Measurements from ENCODE around the gene CREBRF. TPM values are rescaled to one million over a fixed set of nuclear protein-coding genes. Genes with fewer than 3 reads are reported as not detected.

The CREBRF gene
- total and polyA plus RNA-seq, 2 of the 8 experiments (the other 6 are each of a cell fraction or from before 2014, with no cell fraction given): 1.2 to 4.7 TPM

DNA sequence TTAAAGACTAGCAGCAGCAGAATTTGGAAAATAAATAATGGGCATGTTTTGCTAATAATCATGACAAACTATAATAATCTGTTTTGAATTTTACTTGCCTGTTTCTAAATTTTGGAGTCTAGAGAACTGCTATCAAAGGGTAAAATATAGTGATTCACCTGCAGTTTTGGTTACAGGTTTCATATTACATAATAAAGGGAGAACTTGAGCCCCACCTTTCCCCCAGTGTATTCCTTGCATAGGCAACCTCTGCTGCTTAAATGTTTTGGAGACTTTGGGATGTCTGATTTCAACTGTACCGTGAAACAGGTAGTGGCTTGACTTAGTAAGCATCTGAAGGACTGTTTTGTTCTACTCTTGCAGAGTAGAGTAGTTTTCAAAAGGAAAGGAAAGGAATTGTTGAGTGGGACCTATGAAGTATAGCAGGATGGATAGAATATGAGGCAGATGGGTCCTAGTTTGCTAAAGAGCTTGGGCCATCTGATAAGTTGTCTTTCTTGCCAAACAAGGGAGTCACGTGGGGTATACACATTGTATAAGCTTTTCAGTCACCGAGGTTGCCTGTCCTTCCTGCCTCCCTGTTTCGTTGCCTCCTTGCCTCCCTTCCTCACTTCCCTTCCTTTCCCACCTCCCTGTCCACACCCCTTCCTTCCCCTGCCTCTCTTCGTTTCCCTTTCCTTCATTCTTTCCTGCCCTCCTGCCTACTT, 19.1 kb downstream of the CREBRF start:
- Histone ChIP-seq H4K20me1 (replicated peaks in 1 of 2; ENCODE audit: control insufficient read depth in 1 of 2, insufficient read depth in 2 of 2, low read length in 2 of 2) (peaks cover 0 to 3% of the 10 kb centered on the region in 2 experiments), H4K5ac (ENCODE audit: insufficient read length, low read depth, low read length) (no peak overlapping the region), H3K27me3 (replicated peaks in 1 of 4; ENCODE audit: control insufficient read depth in 3 of 4, extremely low read depth in 1 of 4, insufficient read depth in 3 of 4, low read length in 3 of 4) (no peaks in the 10 kb centered on the region), H3K79me2 (ENCODE audit: control insufficient read depth in 1 of 2, insufficient read depth in 2 of 2, low read length in 2 of 2) (no peaks in the 10 kb centered on the region), H3K23ac (ENCODE audit: insufficient read length) (no peak overlapping the region), H3K9me3 (ENCODE audit: insufficient read depth in 2 of 2, low read depth in 1 of 2, low read length in 1 of 2) (no peaks in the 10 kb centered on the region; a peak in 1 of 4 replicates), H3K27ac (ENCODE audit: low read depth, low read length) (no peak overlapping the region), H3K56ac (replicated peaks; ENCODE audit: insufficient read length, low read depth, low read length) (no peak overlapping the region), H2AK5ac (ENCODE audit: low read depth, low read length) (no peak overlapping the region), H3K4me2 (ENCODE audit: insufficient read depth in 1 of 2, low read depth in 2 of 2, low read length in 2 of 2) (no peak overlapping the region), H3K18ac (ENCODE audit: extremely low read depth, low read length) (no peak overlapping the region), H3K9ac (replicated peaks in 1 of 4; ENCODE audit: extremely low read depth in 1 of 4, low read depth in 3 of 4, low read length in 3 of 4) (no peak overlapping the region), H3K4ac (replicated peaks; ENCODE audit: insufficient read length, low read depth, low read length) (no peak overlapping the region), H2BK15ac (ENCODE audit: low read length) (no peak overlapping the region), H3K14ac (ENCODE audit: insufficient read length) (no peak overlapping the region), H3K36me3 (ENCODE audit: control insufficient read depth in 2 of 4, insufficient read depth in 4 of 4, low read length in 3 of 4) (no peaks in the 10 kb centered on the region), H2AFZ (ENCODE audit: low read length) (no peak overlapping the region), H3K4me3 (ENCODE audit: extremely low read depth in 1 of 4, insufficient read depth in 2 of 4, low read depth in 3 of 4, low read length in 4 of 4) (no peak overlapping the region), H2BK5ac (ENCODE audit: low read depth, low read length) (no peak overlapping the region), H3K79me1 (ENCODE audit: low read depth, low read length) (no peaks in the 10 kb centered on the region), H3K23me2 (ENCODE audit: low read depth, low read length) (no peaks in the 10 kb centered on the region; the same call in 1 of the 2 replicates), H2BK20ac (ENCODE audit: low read length) (no peak overlapping the region), H4K91ac (replicated peaks; ENCODE audit: insufficient read length, low read length) (no peak overlapping the region), H2BK12ac (ENCODE audit: low read depth, low read length) (no peak overlapping the region), H3K4me1 (replicated peaks in 1 of 4; ENCODE audit: control insufficient read depth in 3 of 4, insufficient read depth in 4 of 4, low read length in 3 of 4) (no peaks in the 10 kb centered on the region), H4K8ac (ENCODE audit: extremely low read depth, insufficient read depth, low read length) (no peak overlapping the region; the same call in 1 of the 2 replicates), H2BK120ac (replicated peaks; ENCODE audit: low read depth, low read length) (no peak overlapping the region)
- WGBS, 2 experiments (ENCODE audit: extremely low coverage in 1 of 2, insufficient coverage in 1 of 2, insufficient read length in 1 of 2, insufficient replicate concordance in 2 of 2, low coverage in 1 of 2, low lambda C conversion rate in 2 of 2, missing lambda C conversion rate in 1 of 2): 88% methylated on average over 5 of the region's 5 CpGs; no CpG with 5 or more reads in 1 of the 2 experiments
- ChIA-PET POLR2A (ENCODE audit: partially characterized antibody) (no interaction called here), CTCF (ENCODE audit: partially characterized antibody) (no interaction called here)
- DNase-seq (ENCODE audit: low read depth in 1 of 2, low spot score in 2 of 2) (no peak), FAIRE-seq (no peak)
- TF ChIP-seq CTBP2 (IDR thresholded peaks at IDR 0.05; ENCODE audit: borderline replicate concordance, insufficient read depth, insufficient read length, low read length): no peak
- TF ChIP-seq ZNF274 (IDR thresholded peaks at IDR 0.05; ENCODE audit: borderline replicate concordance, extremely low read depth, low read length): no peak
- TF ChIP-seq ASH2L (IDR thresholded peaks at IDR 0.05; ENCODE audit: low read length): no peak
- TF ChIP-seq POU5F1 (IDR thresholded peaks at IDR 0.05; ENCODE audit: low read depth, low read length): no peak
- no peak for TF ChIP-seq CBX8 (IDR thresholded peaks at IDR 0.05; ENCODE audit: borderline replicate concordance, low read depth, low read length)
- TF ChIP-seq RFX5 (IDR thresholded peaks at IDR 0.05; ENCODE audit: borderline replicate concordance, low read depth, low read length): no peak
- no peak for TF ChIP-seq SAP30 (IDR thresholded peaks at IDR 0.05; ENCODE audit: insufficient read depth, insufficient replicate concordance, low read length)
- TF ChIP-seq HDAC6 (IDR thresholded peaks at IDR 0.05; ENCODE audit: low read depth, low read length): no peak
- TF ChIP-seq, protein P1, sequence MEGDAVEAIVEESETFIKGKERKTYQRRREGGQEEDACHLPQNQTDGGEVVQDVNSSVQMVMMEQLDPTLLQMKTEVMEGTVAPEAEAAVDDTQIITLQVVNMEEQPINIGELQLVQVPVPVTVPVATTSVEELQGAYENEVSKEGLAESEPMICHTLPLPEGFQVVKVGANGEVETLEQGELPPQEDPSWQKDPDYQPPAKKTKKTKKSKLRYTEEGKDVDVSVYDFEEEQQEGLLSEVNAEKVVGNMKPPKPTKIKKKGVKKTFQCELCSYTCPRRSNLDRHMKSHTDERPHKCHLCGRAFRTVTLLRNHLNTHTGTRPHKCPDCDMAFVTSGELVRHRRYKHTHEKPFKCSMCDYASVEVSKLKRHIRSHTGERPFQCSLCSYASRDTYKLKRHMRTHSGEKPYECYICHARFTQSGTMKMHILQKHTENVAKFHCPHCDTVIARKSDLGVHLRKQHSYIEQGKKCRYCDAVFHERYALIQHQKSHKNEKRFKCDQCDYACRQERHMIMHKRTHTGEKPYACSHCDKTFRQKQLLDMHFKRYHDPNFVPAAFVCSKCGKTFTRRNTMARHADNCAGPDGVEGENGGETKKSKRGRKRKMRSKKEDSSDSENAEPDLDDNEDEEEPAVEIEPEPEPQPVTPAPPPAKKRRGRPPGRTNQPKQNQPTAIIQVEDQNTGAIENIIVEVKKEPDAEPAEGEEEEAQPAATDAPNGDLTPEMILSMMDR (IDR thresholded peaks at IDR 0.05; ENCODE audit: control extremely low read depth in 1 of 3, insufficient read depth in 1 of 3, low read depth in 1 of 3, low read length in 3 of 3): no peak
- TF ChIP-seq EP300 (IDR thresholded peaks at IDR 0.05; ENCODE audit: borderline replicate concordance in 1 of 2, low read depth in 2 of 2, low read length in 2 of 2): no peak

Data from H1 (cell line).